GM18508 (cell line): ENCODE results near the gene LTB4R.

Experiments
- ATAC-seq: cut with Tn5 transposase; IDR thresholded peaks from one replicate; pipeline ENCODE4 v1.9.1; 2021; ENCODE audit warnings: moderate number of reproducible peaks; ENCODE audit not compliant: insufficient read depth, unreplicated experiment

The LTB4R gene

GRCh38 chr14:24298892-24299254, 12.4 kb upstream of the LTB4R start:
- ATAC-seq = no peak

GRCh38 chr14:24299255-24300191, 11.8 kb upstream of the LTB4R start, which contains the start of the genes DHRS1 and NOP9:
Gene DHRS1 (minus strand): TSS chr14:24299780. CDS start chr14:24299106, 674 bp downstream.
Gene NOP9 (plus strand): TSS chr14:24299850. CDS start chr14:24299955, 105 bp downstream.
- no peak for ATAC-seq

GRCh38 chr14:24300326-24300980, 10.8 kb upstream of the LTB4R start:
- ATAC-seq = no peak

GRCh38 chr14:24304019-24304387, 7.3 kb upstream of the LTB4R start:
- no peak for ATAC-seq

GRCh38 chr14:24307156-24307574, 4.1 kb upstream of the LTB4R start:
- no peak for ATAC-seq

- no peak for ATAC-seq
Observed at GRCh38 chr14:24307575-24308341, 3.5 kb upstream of the LTB4R start, which contains the start of gene CIDEB. Gene CIDEB (minus strand): TSS chr14:24307977. CDS start chr14:24307858, 119 bp downstream.

GRCh38 chr14:24308342-24309124, 2.8 kb upstream of the LTB4R start:
- ATAC-seq = no peak

GRCh38 chr14:24309538-24310264, 1.6 kb upstream of the LTB4R start, which contains the start of gene LTB4R2:
Gene LTB4R2 (plus strand): TSS chr14:24310140. CDS start chr14:24310665, 525 bp downstream.
- ATAC-seq = no peak

- no peak for ATAC-seq
Observed at GRCh38 chr14:24310265-24310645, 1.0 kb upstream of the LTB4R start.

- no peak for ATAC-seq
Observed at GRCh38 chr14:24311837-24312615, 724 bp downstream of the LTB4R start.

- no peak for ATAC-seq
Observed at GRCh38 chr14:24312736-24313507, 1.6 kb downstream of the LTB4R start.

GRCh38 chr14:24313913-24314312, 2.6 kb downstream of the LTB4R start:
- ATAC-seq = no peak

- no peak for ATAC-seq
Observed at GRCh38 chr14:24314377-24315193, 3.3 kb downstream of the LTB4R start.

GRCh38 chr14:24315243-24315806, 4.0 kb downstream of the LTB4R start:
- no peak for ATAC-seq

GRCh38 chr14:24315807-24316596, 4.7 kb downstream of the LTB4R start:
- ATAC-seq = no peak

GRCh38 chr14:24316597-24316950, 5.3 kb downstream of the LTB4R start:
- no peak for ATAC-seq
